GM11168 (cell line): ENCODE data around the gene POR.
"Not testable (repeated sequence)": the region's sequence is repeated elsewhere in the genome, so short reads cannot be mapped to it uniquely, and the experiment has no call there.

Experiments
- in situ Hi-C: fragments of 300-500 bp; cut with MboI; formaldehyde crosslinking; loops from one replicate; pipeline ENCODE4 v1.12.0; 2022; ENCODE audit warnings: low sequenced_read_pairs; ENCODE audit not compliant: unreplicated experiment

The POR gene

DNA sequence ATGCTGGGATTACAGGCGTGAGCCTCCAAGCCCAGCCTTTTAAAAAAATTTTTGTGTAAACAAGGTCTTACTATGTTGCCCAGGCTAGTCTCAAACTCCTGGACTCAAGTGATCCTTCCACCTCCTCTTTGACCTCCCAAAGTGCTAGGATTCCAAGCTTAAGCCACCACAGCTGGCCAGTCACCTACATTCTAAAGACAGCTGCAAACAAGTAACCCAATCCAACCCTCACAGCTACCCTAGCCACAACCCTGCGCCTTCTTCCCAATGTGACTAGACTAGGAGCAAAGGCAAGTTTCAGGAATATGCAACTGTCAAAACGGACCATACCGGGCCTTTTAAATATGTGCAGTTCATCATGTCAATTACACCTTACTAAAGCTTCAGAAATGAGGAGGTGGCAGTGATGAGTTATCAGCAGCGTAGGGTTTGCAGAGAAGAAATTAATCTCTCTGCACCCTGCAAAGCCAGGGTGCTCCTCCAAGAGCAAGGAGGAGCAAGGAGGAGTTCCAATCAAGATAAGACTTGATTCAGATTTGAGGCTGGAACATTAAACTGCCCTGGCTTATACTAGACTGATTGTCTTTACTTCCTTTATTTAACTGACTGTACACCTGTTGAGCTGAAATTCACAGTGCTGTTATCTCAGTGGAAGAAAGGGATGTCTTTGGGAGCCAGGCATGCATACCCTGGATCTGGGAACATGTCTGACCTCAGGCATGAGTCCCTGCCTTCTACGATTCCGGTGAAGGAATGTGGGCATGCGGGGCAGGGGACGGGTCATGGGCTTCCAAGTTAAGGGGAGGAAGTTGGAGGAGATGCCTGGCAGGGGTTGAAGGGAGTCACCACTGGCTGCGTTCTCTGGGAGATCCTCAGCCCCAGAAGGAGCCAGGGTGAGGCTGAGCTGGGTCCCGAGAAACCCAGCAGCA lies 95.0 kb downstream of the POR start:
- in situ Hi-C loops: no loop called here

DNA sequence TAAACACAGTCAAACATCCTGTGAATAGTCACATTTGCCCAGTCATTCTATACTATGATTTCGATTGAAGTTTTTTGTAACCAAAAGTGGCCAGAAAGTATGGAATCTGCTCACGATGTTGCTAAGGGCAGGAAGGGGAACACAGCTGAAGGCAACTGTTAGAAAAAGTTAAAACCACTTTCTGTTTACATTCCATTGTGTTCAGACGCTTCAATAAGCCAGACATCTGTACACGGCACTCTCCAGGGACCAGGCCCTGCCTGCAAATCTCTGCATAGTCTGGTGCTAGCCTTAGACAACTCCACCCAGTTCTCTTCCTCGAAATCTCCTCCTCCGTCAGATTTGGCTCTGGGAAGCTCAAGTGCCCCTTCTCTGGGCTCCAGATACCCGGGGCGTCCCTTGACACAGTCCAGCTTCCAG lies 96.5 kb downstream of the POR start:
- in situ Hi-C loops: no loop called here

DNA sequence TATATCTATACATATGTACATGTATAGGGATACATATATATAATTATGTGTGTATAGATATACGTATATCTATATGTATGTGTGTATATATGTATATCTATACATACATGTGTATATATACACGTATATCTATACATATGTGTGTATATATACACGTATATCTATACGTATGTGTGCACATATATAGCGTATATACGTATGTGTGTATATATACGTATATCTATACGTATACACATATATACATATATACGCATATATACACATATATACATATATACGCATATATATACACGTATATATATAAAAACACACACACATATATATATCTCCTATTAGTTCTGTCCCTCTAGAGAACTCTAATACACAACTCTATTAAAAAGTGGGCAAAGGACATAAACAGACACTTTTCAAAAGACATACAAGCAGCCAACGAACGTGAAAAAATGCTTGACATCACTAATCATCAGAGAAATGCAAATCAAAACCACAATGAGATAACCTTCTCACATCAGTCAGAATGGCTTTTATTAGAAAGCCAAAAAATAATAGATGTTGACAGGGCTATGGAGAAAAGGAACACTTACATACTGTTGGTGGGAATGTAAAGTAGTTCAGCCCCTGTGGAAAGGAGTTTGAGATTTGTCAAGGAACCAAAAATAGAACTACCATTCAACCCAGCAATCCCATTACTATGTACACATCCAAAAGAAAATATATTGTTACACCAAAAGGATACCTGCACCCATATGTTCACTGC lies 101.4 kb downstream of the POR start:
- in situ Hi-C loops: no loop called here

DNA sequence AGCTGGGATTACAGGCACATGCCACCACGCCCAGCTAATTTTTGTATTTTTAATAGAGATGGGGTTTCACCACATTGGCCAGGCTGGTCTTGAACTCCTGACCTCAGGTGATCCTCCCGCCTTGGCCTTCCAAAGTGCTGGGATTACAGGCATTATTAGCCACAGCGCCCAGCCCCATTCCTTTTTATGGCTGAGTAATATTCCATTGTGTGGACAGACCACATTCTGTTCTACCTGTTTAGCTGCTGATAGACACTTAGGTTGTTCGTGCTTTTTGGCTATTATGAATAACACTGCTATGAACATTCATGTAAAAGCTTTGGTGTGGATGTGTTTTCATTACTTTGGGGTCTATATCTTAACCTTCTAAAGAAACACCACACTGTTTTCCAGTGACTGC lies 103.6 kb downstream of the POR start:
- in situ Hi-C loops: not testable (repeated sequence)

DNA sequence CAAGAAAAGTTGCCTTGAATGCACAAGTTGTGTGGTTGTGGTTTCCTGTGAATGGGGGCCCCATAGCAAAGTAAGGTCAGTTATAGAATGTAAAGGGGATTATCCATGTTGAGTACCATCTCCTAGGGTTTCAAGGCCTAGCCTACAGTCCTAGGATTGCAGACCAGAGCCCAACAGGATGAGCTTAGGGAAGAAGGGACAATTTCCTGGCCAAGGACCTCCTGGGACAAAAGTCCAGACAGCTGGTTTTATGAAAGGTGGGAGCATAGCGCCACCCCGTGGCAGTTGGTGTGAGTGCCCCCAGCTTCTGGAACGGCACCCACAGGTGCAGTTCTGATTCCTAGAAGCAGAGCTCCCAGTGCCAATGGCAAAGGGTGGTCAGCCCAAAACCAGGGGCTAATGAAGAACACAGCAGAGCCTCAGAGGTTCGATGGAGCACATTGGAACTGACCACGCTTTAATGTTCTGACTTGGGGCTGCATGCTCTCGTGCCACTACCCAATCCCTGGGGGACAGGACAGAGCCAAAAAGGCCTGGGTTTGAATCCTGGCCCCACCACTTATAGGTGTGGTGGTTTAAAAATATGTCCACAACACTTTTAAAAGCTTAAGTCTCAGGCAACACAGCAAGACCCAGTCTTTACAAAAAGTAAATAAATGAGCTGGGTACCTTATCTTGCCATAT lies 105.2 kb downstream of the POR start:
- in situ Hi-C loops: loop anchor here (10.0 kb wide), 1 partner anchor 145 kb away; the partner anchor contains the start of gene RHBDD2

DNA sequence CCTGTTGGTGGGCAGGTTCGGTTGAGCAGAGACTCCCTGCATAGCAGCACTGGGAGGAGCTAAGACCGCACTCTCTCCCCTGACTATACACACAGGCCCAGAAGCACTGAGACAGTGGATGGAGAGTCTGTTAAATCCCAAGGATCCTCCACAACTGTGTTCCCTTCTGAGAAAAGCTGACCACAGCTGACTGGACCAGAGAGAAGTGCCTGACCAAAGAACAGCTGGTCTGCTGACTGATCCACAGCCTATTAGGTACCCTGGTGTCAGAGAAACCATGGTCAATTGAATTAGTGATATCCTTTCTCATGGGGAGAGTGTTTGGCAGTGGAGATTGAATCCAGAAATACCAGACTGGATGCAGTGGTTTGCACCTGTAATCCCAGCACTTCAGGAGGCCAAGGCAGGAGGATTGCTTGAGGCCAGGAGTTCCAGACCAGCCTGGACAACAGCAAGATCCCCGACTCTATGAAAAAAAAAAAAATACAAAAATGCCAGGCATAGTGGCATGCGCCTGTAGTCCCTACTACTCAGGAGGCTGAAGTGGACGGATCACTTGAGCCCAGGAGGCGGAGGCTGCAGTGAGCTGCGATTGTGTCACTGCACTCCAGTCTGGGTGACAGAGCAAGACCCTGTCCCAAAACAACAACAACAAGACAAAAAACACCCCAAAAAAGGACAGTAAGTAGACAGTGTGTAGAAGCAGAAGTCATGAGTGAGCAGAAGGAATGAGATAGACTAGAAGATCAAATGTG lies 107.2 kb downstream of the POR start:
- in situ Hi-C loops: loop anchor here (10.0 kb wide), 1 partner anchor 147 kb away; the partner anchor contains the start of gene RHBDD2

DNA sequence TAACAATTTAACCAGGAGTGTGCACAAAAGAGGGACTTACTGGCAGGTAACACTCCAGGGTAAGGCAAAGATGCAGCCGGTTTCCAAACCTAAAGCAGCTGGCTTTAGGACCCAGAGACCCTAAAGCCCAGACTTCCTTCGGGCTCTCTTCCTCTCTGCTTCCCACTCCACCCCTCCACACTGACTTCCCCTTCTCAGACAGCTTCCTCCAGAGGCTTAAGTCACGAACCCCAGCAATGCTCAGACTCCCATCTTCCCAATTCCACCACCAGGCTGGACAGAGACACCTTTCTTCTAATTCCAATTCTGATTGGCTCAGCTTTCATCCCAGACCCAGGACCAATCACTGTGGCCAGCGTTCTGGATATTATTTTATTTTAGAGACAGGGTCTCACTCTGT lies 108.0 kb downstream of the POR start:
- in situ Hi-C loops: loop anchor here (10.0 kb wide), 1 partner anchor 148 kb away; the partner anchor contains the start of gene RHBDD2

DNA sequence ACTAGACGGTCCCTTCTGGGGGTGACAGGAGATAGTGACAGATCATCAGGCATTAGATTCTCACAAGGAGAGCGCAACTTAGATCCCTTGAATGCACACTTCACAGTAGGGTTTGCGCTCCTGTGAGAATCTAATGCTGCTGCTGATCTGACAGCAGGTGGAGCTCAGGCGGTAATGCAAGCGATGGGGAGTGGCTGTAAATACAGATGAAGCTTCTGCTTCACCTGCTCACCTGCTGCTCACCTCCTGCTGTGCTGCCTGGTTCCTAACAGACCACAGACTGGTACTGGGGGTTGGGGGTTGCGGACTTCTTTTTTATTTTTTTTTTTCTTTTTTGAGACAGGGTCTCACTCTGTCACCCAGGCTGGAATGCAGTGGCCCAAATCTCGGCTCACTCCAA lies 114.7 kb downstream of the POR start:
- in situ Hi-C loops: loop anchor here (10.0 kb wide), 1 partner anchor 155 kb away; the partner anchor contains the start of gene RHBDD2

DNA sequence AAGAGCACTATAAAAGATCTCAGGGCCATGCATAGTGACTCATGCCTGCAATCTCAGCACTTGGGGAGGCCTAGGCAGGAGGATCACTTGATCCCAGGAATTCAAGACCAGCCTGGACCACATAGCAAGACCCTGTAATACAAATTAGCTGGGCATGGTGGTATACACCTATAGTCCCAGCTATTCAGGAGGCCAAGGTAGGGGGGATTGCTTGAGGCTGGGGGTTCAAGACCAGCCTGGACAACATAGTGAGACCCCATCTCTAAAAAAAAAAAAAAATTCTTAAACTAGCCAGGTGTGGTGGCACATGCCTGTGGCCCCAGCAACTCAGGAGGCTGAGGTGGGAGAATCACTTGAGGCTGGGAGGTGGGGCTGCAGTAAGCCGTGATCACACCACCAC lies 117.0 kb downstream of the POR start:
- in situ Hi-C loops: no loop called here
